Tibial nerve (tissue), 4 donors: ENCODE results near the gene ST6GALNAC1. TPM values are rescaled to one million over a fixed set of nuclear protein-coding genes. Genes with fewer than 3 reads are reported as not detected.

Source experiments
- DNase-seq, 2 donors: peaks; one replicate each; pipeline ENCODE4 v3.0.0-alpha.2; 2019; ENCODE audit warnings: low spot score in 2 of 2
- H3K27ac ChIP-seq, 4 donors: fragments of 200-600 bp; sonication (generic) in 3 of 4; one replicate each; pipeline ENCODE4 v1.5.1; 2017 to 2019; ENCODE audit warnings: mild to moderate bottlenecking in 1 of 4
- H3K27me3 ChIP-seq, 2 donors: fragments of 200-600 bp; sonication (generic) in 1 of 2; one replicate each; pipeline versions ENCODE4 v1.5.1 to v1.6.0; 2017 to 2019
- H3K36me3 ChIP-seq, 3 donors: fragments of 200-600 bp; sonication (generic); one replicate each; pipeline ENCODE4 v1.5.1; 2018 to 2019
- H3K4me1 ChIP-seq, 4 donors: fragments of 200-600 bp; sonication (generic) in 3 of 4; one replicate each; pipeline ENCODE4 v1.5.1; 2017 to 2019
- H3K4me3 ChIP-seq, 4 donors: fragments of 200-600 bp; sonication (generic) in 3 of 4; one replicate each; pipeline ENCODE4 v1.5.1; 2017 to 2019; ENCODE audit warnings: mild to moderate bottlenecking in 1 of 4, moderate library complexity in 1 of 4
- H3K9me3 ChIP-seq, 4 donors: fragments of 200-600 bp; sonication (generic) in 3 of 4; one replicate each; pipeline ENCODE4 v1.5.1; 2017 to 2019
- EP300 ChIP-seq, 2 donors: sonication (generic); formaldehyde crosslinking; IDR thresholded peaks; one replicate each; pipeline ENCODE4 v1.6.1; 2017; ENCODE audit warnings: antibody characterized with exemption in 2 of 2, mild to moderate bottlenecking in 1 of 2
- POLR2A ChIP-seq, 2 donors: fragments of 450-650 bp; IDR thresholded peaks; one replicate each; pipeline ENCODE4 v1.6.1; 2017; ENCODE audit warnings: antibody characterized with exemption in 2 of 2, mild to moderate bottlenecking in 2 of 2, moderate library complexity in 2 of 2
- WGBS, 2 donors: methylation state at CpG; one replicate each; pipeline ENCODE4 v1.1.5; 2018; 5-methylcytosine and 5-hydroxymethylcytosine counted together
- total RNA-seq, 4 donors: library from RNA; depleted of rRNA; stranded (reverse); fragments of >200 nt; gene quantifications; one replicate each; pipeline ENCODE4 v1.1.0, GENCODE V29; 2016
- TF ChIP-seq, protein P1 (sequence below), 5 experiments: fragments of 200-600 bp in 3 of 5; fragments of 450-650 bp in 2 of 5; sonication (generic) in 3 of 5; IDR thresholded peaks; one replicate each; pipeline ENCODE4 v1.5.1; 2016 to 2019; ENCODE audit warnings: antibody characterized with exemption in 5 of 5, mild to moderate bottlenecking in 3 of 5, moderate library complexity in 2 of 5

The ST6GALNAC1 gene
- total RNA-seq, 4 donors from 2014 or later = 2.4 to 13.8 (median 7.4) TPM

DNA sequence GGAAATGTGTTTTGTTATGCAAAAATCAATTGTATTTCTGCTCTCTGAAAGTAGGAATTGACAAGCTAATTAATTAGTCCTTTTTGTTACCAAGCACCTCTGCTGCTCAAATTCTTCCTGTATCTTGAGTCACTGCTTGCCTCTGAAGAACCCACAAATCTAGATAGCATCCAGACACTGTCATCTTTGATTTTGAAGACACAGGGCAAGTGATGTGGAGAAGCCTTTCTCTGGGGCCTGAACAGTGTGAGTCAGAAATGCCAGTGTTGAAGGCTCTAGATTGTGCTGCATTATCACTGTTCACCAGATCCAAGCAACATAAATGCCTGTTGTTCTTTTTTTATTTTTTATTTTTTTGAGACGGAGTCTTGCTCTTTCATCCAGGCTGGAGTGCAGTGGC lies 10.9 kb upstream of the ST6GALNAC1 start:
- Histone ChIP-seq H3K4me1 (no peaks in the 10 kb centered on the region), H3K27ac (no peak overlapping the region), H3K9me3 (no peaks in the 10 kb centered on the region), H3K27me3 (no peaks in the 10 kb centered on the region), H3K4me3 (no peak overlapping the region), H3K36me3 (no peaks in the 10 kb centered on the region)
- TF ChIP-seq POLR2A (IDR thresholded peaks at IDR 0.05) = no peak
- no peak for TF ChIP-seq EP300 (IDR thresholded peaks at IDR 0.05)
- TF ChIP-seq, protein P1, sequence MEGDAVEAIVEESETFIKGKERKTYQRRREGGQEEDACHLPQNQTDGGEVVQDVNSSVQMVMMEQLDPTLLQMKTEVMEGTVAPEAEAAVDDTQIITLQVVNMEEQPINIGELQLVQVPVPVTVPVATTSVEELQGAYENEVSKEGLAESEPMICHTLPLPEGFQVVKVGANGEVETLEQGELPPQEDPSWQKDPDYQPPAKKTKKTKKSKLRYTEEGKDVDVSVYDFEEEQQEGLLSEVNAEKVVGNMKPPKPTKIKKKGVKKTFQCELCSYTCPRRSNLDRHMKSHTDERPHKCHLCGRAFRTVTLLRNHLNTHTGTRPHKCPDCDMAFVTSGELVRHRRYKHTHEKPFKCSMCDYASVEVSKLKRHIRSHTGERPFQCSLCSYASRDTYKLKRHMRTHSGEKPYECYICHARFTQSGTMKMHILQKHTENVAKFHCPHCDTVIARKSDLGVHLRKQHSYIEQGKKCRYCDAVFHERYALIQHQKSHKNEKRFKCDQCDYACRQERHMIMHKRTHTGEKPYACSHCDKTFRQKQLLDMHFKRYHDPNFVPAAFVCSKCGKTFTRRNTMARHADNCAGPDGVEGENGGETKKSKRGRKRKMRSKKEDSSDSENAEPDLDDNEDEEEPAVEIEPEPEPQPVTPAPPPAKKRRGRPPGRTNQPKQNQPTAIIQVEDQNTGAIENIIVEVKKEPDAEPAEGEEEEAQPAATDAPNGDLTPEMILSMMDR (IDR thresholded peaks at IDR 0.05) = no peak
- 47 to 55% methylated on average over 1 of the region's 1 CpG for WGBS, 2 donors
- no peak for DNase-seq

DNA sequence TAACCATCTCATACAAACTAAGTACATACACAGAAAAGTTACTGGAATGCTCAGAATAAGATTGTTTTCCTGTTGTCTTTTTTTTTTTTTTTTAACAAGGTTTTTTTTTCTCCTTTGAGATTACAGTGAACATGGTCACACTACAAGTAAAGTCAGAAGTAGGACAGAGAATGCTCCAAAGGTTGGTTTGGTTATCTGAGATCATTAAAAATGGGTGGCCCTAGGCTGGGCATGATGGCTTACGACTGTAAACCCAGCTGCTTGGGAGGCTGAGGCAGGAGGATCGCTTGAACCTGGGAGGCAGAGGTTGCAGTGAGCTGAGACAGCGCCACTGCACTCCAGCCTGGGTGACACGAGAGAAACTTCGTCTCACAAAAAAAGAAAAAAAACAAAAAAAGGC lies 6.9 kb upstream of the ST6GALNAC1 start:
- TF ChIP-seq EP300 (IDR thresholded peaks at IDR 0.05) = no peak
- TF ChIP-seq, protein P1 (IDR thresholded peaks at IDR 0.05) = no peak
- no peak for TF ChIP-seq POLR2A (IDR thresholded peaks at IDR 0.05)
- H3K4me3 ChIP-seq = no peak overlapping the region
- H3K27me3 ChIP-seq = no peaks in the 10 kb centered on the region
- no peaks in the 10 kb centered on the region for H3K9me3 ChIP-seq
- H3K27ac ChIP-seq = no peak overlapping the region
- no peaks in the 10 kb centered on the region for H3K4me1 ChIP-seq
- H3K36me3 ChIP-seq = no peaks in the 10 kb centered on the region
- 79 to 86% methylated on average over 5 of the region's 5 CpGs for WGBS, 2 donors
- no peak for DNase-seq

DNA sequence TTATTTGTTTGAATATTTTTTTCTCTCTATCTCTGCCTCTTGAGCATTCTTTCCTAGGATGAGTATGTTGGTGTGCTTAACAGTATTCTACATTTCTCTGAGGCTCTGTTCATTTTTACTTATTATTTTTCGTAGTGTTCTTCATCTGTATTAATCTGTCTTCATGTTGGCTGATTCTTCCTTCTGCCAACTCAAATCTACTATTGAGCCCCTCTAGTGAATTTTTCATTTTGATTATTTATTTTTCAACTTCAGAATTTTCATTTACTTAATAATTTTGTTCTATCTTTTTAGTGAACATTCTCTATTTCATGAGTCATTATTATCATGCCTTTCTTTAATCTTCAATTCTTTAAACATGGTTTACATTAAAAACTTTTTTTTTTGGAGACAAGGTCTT lies 3.2 kb upstream of the ST6GALNAC1 start:
- TF ChIP-seq EP300 (IDR thresholded peaks at IDR 0.05) (no peak), POLR2A (IDR thresholded peaks at IDR 0.05) (no peak)
- TF ChIP-seq, protein P1 (IDR thresholded peaks at IDR 0.05) = no peak
- DNase-seq = no peak
- H3K4me3 ChIP-seq = no peak overlapping the region
- H3K27me3 ChIP-seq = no peaks in the 10 kb centered on the region
- no peaks in the 10 kb centered on the region for H3K4me1 ChIP-seq
- WGBS, 2 donors = 80 to 89% methylated on average over 1 of the region's 1 CpG
- no peak overlapping the region for H3K27ac ChIP-seq
- H3K9me3 ChIP-seq = no peaks in the 10 kb centered on the region
- H3K36me3 ChIP-seq = no peaks in the 10 kb centered on the region

DNA sequence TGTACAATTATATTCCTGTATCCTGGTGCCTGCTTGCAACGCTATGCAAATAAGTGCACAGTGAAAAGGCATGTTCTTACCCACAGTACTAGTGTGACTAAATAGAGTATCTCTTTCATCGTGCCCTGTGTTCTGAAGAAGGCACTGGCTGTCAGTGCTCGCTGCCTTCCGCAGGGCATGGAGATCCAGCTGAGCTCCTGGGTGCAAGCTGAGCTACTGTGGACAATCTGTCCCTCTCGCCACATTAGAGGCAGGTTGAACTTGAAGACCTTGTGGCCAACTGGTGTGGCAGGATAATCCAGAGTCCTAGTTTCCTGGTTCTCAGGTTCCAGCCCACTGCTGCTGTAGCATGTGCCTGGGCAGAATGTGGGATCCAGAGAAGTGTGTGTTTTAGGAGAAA lies 1.9 kb upstream of the ST6GALNAC1 start:
- no peaks in the 10 kb centered on the region for H3K36me3 ChIP-seq
- H3K9me3 ChIP-seq = no peaks in the 10 kb centered on the region
- no peak for TF ChIP-seq EP300 (IDR thresholded peaks at IDR 0.05)
- TF ChIP-seq, protein P1 (IDR thresholded peaks at IDR 0.05) = no peak
- TF ChIP-seq POLR2A (IDR thresholded peaks at IDR 0.05) = no peak
- DNase-seq = no peak
- WGBS, 2 donors = 86 to 93% methylated on average over 5 of the region's 5 CpGs
- no peak overlapping the region for H3K27ac ChIP-seq
- no peak overlapping the region for H3K4me3 ChIP-seq
- no peaks in the 10 kb centered on the region for H3K4me1 ChIP-seq
- H3K27me3 ChIP-seq = no peaks in the 10 kb centered on the region

DNA sequence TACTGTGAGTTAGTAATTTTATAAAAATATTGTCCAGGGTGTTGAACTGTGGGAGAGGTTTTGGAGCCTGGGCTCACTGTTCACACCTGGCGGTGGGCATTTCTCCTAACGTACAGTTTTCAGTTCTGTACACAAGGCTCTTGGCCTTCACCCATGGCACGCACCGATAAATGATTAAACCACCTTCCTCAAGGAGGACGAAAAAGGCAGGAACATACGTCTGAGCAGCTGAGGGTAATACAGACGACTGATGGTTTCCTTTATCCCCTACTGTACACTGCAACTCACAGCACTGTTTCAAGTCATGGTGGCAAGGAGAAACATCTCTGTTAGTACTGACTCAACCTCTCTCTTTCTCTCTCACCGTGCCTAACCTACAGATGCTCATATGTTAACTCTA lies 1.4 kb upstream of the ST6GALNAC1 start:
- H3K4me3 ChIP-seq = no peak overlapping the region
- DNase-seq = no peak
- H3K9me3 ChIP-seq = no peaks in the 10 kb centered on the region
- H3K36me3 ChIP-seq = no peaks in the 10 kb centered on the region
- no peaks in the 10 kb centered on the region for H3K27me3 ChIP-seq
- no peaks in the 10 kb centered on the region for H3K4me1 ChIP-seq
- 85 to 87% methylated on average over 8 of the region's 8 CpGs for WGBS, 2 donors
- no peak overlapping the region for H3K27ac ChIP-seq
- no peak for TF ChIP-seq POLR2A (IDR thresholded peaks at IDR 0.05)

DNA sequence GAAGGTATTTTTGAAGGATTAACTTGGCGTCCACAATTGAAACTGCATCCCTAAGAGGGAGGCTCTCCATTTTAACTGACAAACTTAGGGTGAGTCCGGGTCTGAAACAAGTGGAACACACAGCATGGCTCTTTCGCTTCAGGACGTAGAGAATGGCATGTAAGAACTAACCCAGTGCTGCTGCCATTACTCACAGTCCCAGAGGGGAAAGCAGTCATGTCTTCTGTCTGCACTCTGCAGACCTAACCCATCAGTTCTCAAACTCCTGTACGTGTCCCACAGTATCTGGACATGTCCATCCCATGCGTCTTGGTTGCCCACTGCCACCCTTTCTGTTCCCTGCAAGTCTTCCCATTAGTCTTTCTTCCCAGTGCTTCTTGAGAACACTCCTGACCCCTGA lies 563 bp downstream of the ST6GALNAC1 start:
- Histone ChIP-seq H3K4me1 (no peaks in the 10 kb centered on the region), H3K4me3 (peak overlapping the region in 2 of 4 donors; percentile 3 to 12), H3K27me3 (no peaks in the 10 kb centered on the region), H3K27ac (peak overlapping the region in 1 of 4 donors; percentile 51), H3K36me3 (no peaks in the 10 kb centered on the region), H3K9me3 (no peaks in the 10 kb centered on the region)
- no peak for DNase-seq
- 82 to 88% methylated on average over 6 of the region's 6 CpGs for WGBS, 2 donors
- TF ChIP-seq, protein P1 (IDR thresholded peaks at IDR 0.05) = no peak
- TF ChIP-seq EP300 (IDR thresholded peaks at IDR 0.05) = no peak
- no peak for TF ChIP-seq POLR2A (IDR thresholded peaks at IDR 0.05)
